ENCODE results near the gene FAM186B.

- TF ChIP-seq, protein P1, sequence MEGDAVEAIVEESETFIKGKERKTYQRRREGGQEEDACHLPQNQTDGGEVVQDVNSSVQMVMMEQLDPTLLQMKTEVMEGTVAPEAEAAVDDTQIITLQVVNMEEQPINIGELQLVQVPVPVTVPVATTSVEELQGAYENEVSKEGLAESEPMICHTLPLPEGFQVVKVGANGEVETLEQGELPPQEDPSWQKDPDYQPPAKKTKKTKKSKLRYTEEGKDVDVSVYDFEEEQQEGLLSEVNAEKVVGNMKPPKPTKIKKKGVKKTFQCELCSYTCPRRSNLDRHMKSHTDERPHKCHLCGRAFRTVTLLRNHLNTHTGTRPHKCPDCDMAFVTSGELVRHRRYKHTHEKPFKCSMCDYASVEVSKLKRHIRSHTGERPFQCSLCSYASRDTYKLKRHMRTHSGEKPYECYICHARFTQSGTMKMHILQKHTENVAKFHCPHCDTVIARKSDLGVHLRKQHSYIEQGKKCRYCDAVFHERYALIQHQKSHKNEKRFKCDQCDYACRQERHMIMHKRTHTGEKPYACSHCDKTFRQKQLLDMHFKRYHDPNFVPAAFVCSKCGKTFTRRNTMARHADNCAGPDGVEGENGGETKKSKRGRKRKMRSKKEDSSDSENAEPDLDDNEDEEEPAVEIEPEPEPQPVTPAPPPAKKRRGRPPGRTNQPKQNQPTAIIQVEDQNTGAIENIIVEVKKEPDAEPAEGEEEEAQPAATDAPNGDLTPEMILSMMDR (IDR thresholded peaks at IDR 0.05; ENCODE audit: low read length), result no peak
- no peak for TF ChIP-seq EZH2 (IDR thresholded peaks at IDR 0.05; ENCODE audit: borderline replicate concordance, low read length)
Observed at GRCh38 chr12:49552899-49553298, 52.5 kb downstream of the FAM186B start.
